IPS DF 4.7 (cell line): ENCODE measurements around the gene CLDND1.
"Not testable (repeated sequence)": the region's sequence is repeated elsewhere in the genome, so short reads cannot be mapped to it uniquely, and the experiment has no call there.

ENCODE experiments used
- DNase-seq: peaks from one replicate; pipeline ENCODE4 v3.0.0-alpha.2; 2013; ENCODE audit warnings: low spot score; ENCODE audit errors: extremely low read depth

Gene CLDND1

GRCh38 chr3:98522544-98523281 is at the start of gene CLDND1:
TSS of gene CLDND1 (minus strand) at chr3:98522902. CDS start at chr3:98521424, 1,478 bp downstream.
- DNase-seq, result peak; percentile 75

- no peak for DNase-seq
These were observed 45.7 kb upstream of the CLDND1 start for GRCh38 chr3:98568402-98568801.

- DNase-seq, result no peak
These were observed 45.1 kb upstream of the CLDND1 start for GRCh38 chr3:98567666-98568270.

DNA sequence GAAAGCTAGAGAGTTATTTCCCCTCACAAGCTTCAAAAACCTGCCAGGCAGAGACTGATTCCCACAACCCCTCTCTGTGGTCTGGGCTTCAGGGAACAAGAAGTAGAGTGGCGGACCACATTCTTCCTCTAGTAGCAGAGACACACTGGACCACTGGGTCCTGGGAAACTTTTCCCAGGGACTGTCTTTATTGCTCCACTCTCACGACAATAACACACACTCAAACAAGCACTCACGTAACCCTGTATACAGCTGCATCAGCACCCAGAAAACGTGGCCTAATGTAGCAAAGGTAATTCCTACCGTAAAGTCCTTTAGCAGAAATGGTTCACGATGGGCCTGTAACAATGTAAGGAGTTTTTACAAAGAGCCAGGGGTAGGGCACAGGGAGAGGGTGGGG is 43.1 kb upstream of the CLDND1 start:
- no peak for DNase-seq

GRCh38 chr3:98565237-98565643 is 42.5 kb upstream of the CLDND1 start:
- no peak for DNase-seq

DNA sequence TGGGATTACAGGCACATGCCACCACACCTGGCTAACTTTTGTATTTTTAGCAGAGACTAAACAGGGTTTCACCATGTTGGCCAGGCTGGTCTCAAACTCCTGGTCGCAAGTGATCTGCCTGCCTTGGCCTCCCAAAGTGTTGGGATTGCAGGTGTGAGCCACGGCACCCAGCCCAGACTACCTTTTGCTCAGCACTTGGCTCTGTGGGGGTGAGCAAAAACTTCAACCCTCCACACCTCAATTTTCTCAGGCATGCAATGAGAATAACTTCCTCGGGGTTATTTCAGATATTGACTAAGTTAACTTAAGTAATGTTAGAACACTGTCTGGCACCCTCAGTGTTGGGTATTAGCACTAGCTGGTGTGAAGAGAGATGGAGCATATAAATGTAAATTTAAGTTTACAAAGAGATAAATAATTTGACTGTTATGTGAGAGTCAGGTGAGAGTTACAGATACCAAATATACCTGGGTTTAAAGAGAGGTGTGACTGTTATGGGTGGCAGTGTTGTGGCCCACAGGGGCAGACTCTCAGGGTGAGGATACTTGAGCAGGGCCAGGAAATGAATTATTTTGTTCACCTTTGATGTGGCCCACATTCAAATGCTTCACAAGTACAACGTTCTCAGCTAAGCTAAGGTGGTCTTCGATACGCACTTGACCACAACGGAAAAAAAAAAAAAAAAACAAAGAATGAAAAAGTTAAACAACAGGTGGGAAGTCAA is 41.7 kb upstream of the CLDND1 start:
- DNase-seq, result no peak

GRCh38 chr3:98563661-98564281 is 41.1 kb upstream of the CLDND1 start:
- no peak for DNase-seq

- no peak for DNase-seq
These were observed 39.2 kb upstream of the CLDND1 start for GRCh38 chr3:98561727-98562521.

DNA sequence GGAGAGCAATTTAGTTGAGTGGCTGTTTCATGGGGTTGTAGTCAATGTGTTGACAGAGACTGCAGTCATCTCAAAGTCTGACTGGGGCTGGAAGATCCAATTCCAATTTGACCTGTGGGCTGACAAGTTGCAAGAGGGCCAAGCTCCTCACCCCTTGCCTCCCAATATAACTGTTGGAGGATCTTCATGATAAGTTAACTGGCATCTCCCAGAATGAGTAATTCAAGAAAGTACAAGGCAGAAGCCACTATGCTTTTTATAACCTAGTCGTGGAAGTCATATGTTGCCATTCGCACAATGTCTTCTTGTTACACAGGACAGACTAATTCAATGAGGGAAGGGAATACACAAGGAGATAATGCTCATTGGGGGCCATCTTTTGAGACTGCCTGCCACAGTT is 38.2 kb upstream of the CLDND1 start:
- no peak for DNase-seq

- not testable (repeated sequence) for DNase-seq
These were observed 37.1 kb upstream of the CLDND1 start for GRCh38 chr3:98559769-98560168.

- DNase-seq, result no peak
These were observed 35.6 kb upstream of the CLDND1 start for GRCh38 chr3:98558100-98558827.

- DNase-seq, result no peak
These were observed 34.8 kb upstream of the CLDND1 start for GRCh38 chr3:98557324-98558010.

- no peak for DNase-seq
These were observed 33.7 kb upstream of the CLDND1 start for GRCh38 chr3:98556164-98557130.

- DNase-seq, result no peak
These were observed 32.3 kb upstream of the CLDND1 start for GRCh38 chr3:98555025-98555379.

- no peak for DNase-seq
These were observed 31.9 kb upstream of the CLDND1 start for GRCh38 chr3:98554580-98554979.

- no peak for DNase-seq
These were observed 31.1 kb upstream of the CLDND1 start for GRCh38 chr3:98553753-98554152.

DNA sequence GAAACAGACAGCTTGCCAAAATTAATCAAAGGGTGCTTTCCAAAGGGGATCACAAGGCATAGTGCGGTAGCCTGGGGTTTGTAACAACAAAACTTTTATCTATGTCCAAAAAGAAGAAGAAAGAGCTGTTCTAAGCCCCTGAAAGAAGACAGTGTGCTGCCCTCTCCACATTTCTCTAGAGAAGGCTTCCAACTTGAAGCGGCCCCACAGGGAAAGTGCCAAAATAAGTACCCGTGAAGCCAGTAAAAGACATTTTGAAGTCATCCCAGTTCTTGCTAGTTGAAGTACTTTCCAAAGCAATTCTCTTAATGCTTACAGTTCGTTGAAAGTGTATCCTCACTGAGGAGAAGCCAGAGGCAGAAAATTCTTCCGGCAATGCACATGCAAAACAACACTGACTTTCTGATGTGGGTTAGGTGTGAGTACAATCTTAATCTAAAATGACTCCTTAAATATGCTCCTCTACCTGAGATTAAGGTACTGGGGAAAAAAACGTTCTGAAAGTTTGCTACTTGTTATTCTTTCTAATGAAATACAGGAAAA is 30.4 kb upstream of the CLDND1 start:
- no peak for DNase-seq

DNA sequence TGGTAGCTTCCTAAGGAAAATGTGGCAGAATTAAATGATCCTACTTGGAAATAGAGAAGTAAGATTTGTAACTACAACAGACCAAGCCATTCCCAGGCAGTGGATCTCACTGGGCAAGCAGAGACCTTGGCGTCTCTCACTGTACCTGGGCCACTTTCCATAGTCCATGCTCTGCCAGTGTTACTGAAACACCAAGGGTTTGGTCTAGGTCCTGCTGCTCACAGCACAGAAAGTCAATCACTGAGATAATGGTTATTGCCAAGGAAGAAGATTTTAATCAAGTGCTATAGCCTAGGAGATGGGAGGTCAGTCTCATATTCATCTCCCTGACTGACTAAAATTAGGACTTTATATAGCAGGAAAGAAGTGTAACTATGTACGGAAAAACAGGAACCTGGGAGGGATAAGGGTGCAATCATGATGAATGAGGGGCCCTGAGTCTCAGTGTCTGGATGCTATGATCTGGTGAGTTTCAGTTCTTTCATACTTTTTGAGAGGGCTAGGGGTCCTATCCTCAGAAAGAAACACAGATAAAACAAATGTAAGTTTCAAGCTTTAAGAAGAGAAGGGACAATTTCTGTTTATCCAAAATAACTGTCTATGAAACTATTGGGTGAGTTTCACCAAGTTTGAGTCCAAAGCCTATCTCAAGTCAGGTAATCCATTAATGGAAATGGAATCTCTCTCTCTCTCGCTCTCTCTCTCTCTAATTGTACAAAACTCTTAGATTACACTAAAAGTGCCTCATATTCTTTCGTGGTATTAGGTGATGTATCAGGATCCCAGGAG is 29.7 kb upstream of the CLDND1 start:
- DNase-seq, result no peak
